ENCODE measurements around the gene ICE2.
"Not testable (repeated sequence)": the region's sequence is repeated elsewhere in the genome, so short reads cannot be mapped to it uniquely, and the experiment has no call there.

The ICE2 gene

GRCh38 chr15:60411774-60412425 lies 67.0 kb downstream of the ICE2 start:
- TF ChIP-seq CTCF (IDR thresholded peaks at IDR 0.05; ENCODE audit: borderline replicate concordance, insufficient read depth, low read depth, low read length) = no peak

GRCh38 chr15:60410350-60410749 lies 68.6 kb downstream of the ICE2 start:
- not testable (repeated sequence) for H3K4me3 ChIP-seq (ENCODE audit: low read depth, low read length)

More at GRCh38 chr15:60411774-60412425, 67.0 kb downstream of the ICE2 start:
- H3K4me3 ChIP-seq (ENCODE audit: low read depth, low read length) = no peak overlapping the region

- TF ChIP-seq CTCF (IDR thresholded peaks at IDR 0.05; ENCODE audit: borderline replicate concordance, insufficient read depth, low read depth, low read length) = no peak
- no peak overlapping the region for H3K4me3 ChIP-seq (ENCODE audit: low read depth, low read length)
Measured at GRCh38 chr15:60408463-60408981, 70.4 kb downstream of the ICE2 start.

- no peak overlapping the region for H3K4me3 ChIP-seq (ENCODE audit: low read depth, low read length)
- no peak for TF ChIP-seq CTCF (IDR thresholded peaks at IDR 0.05; ENCODE audit: borderline replicate concordance, insufficient read depth, low read depth, low read length)
Measured at GRCh38 chr15:60407415-60407805, 71.5 kb downstream of the ICE2 start.

- no peak overlapping the region for H3K4me3 ChIP-seq (ENCODE audit: low read depth, low read length)
- no peak for TF ChIP-seq CTCF (IDR thresholded peaks at IDR 0.05; ENCODE audit: borderline replicate concordance, insufficient read depth, low read depth, low read length)
Measured at GRCh38 chr15:60406513-60407414, 72.2 kb downstream of the ICE2 start.

- TF ChIP-seq CTCF (IDR thresholded peaks at IDR 0.05; ENCODE audit: borderline replicate concordance, insufficient read depth, low read depth, low read length) = no peak
- no peak overlapping the region for H3K4me3 ChIP-seq (ENCODE audit: low read depth, low read length)
Measured at GRCh38 chr15:60405399-60405798, 73.5 kb downstream of the ICE2 start.

- not testable (repeated sequence) for H3K4me3 ChIP-seq (ENCODE audit: low read depth, low read length)
Measured at GRCh38 chr15:60404351-60404750, 74.6 kb downstream of the ICE2 start.

GRCh38 chr15:60400944-60401343 lies 78.0 kb downstream of the ICE2 start:
- no peak for TF ChIP-seq CTCF (IDR thresholded peaks at IDR 0.05; ENCODE audit: borderline replicate concordance, insufficient read depth, low read depth, low read length)
- no peak overlapping the region for H3K4me3 ChIP-seq (ENCODE audit: low read depth, low read length)
